Spleen (tissue), 7 donors: ENCODE measurements around the gene DUS2.

ENCODE experiments used
- POLR2A ChIP-seq, 3 donors: fragments of 450-650 bp; IDR thresholded peaks; one replicate each; pipeline ENCODE4 v1.5.1; 2017; ENCODE audit warnings: antibody characterized with exemption in 3 of 3, mild to moderate bottlenecking in 1 of 3
- TF ChIP-seq, protein P1 (sequence below), 11 experiments: fragments of 200-600 bp in 7 of 11; fragments of 450-650 bp in 4 of 11; sonication (generic) in 4 of 11; IDR thresholded peaks in 8 of 11; conservative IDR thresholded peaks in 3 of 11; 1 replicate in 7 of 11; 2 replicates in 4 of 11; pipeline versions ENCODE4 v1.4.0 to v1.8.0; 2016 to 2021; ENCODE audit warnings: antibody characterized with exemption in 11 of 11, inconsistent platforms in 4 of 11, mild to moderate bottlenecking in 1 of 11
- donor health status: DM: no; HTN: no; CAD: no; lungs with moderate emphysema.
- donor health status: DM: no; HTN: no; CAD: no.
- donor health status: DM: no; HTN: no; CAD: no.

DNA sequence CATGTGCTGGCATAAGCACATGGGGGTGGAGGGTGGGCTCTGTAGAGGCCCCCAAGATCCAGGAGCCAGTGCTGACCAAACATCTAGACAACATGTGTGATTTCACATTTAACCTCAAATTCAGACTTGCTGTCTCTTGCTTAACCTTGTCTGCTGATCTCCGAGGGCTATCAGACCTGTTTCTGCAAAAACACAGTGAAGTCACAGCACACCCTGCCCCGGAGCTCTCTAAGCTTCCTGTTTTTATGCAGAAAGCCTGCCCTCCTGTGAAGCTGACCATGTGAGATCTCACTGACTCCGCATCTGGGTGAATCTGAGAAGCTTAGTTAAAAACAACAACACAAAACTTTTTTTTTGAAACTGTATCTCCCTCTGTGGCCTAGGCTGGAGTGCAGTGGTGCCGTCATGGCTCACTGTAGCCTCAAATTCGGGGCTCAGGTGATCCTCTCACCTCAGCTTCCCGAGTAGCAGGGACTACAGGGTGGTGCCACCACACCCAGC, 17.2 kb upstream of the DUS2 start:
- TF ChIP-seq, protein P1, sequence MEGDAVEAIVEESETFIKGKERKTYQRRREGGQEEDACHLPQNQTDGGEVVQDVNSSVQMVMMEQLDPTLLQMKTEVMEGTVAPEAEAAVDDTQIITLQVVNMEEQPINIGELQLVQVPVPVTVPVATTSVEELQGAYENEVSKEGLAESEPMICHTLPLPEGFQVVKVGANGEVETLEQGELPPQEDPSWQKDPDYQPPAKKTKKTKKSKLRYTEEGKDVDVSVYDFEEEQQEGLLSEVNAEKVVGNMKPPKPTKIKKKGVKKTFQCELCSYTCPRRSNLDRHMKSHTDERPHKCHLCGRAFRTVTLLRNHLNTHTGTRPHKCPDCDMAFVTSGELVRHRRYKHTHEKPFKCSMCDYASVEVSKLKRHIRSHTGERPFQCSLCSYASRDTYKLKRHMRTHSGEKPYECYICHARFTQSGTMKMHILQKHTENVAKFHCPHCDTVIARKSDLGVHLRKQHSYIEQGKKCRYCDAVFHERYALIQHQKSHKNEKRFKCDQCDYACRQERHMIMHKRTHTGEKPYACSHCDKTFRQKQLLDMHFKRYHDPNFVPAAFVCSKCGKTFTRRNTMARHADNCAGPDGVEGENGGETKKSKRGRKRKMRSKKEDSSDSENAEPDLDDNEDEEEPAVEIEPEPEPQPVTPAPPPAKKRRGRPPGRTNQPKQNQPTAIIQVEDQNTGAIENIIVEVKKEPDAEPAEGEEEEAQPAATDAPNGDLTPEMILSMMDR (IDR thresholded peaks at IDR 0.05 in 8 of 11, conservative IDR thresholded peaks at IDR 0.05 in 3 of 11) = no peak
- TF ChIP-seq POLR2A (IDR thresholded peaks at IDR 0.05) = no peak
